HG03108 (cell line): ENCODE measurements around the gene SUPV3L1.
A peak's percentile ranks its signal among the peaks of the same experiment; 100 is the strongest.

Experiments used
- ATAC-seq: cut with Tn5 transposase; IDR thresholded peaks from one replicate; pipeline ENCODE4 v1.9.1; 2021; ENCODE audit warnings: moderate library complexity; ENCODE audit not compliant: unreplicated experiment

Gene SUPV3L1

GRCh38 chr10:69201045-69201444 is 21.0 kb downstream of the SUPV3L1 start:
- no peak for ATAC-seq

DNA sequence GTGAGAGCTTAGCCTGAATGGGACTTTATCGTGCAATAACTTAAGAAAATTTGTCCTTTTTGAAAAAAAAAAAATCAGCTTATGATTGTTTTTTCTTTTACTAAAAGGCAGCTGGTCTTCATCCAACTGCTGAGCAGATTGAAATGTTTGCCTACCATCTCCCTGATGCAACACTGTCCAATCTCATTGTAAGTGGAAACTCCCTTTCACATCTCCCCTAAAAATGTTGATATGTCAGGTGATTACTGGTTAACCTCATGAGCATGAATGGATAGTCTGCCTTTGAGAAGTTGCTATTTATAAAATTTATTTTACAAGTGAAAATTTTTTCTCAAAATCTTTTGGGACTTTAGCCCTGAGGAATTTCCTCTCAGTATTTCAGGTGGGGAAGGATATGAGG is 22.3 kb downstream of the SUPV3L1 start:
- ATAC-seq = no peak

DNA sequence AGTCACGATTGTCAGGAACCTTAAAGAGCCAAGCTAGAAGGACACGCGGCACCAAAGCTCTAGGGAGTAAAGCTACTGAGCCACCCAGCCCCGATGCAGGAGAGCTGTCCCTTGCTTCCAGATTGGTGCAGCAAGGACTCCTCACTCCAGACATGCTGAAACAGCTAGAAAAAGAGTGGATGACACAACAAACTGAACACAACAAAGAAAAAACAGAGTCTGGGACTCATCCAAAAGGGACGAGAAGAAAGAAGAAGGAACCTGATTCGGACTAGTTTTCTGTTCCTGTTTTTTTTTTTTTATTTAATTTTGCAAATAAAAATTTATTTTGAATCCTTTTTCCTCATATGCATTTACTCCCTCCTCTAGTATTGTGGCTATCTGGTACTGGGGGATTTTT is 28.7 kb downstream of the SUPV3L1 start:
- no peak for ATAC-seq

- no peak for ATAC-seq
These were observed 29.9 kb downstream of the SUPV3L1 start for GRCh38 chr10:69209787-69210484.

DNA sequence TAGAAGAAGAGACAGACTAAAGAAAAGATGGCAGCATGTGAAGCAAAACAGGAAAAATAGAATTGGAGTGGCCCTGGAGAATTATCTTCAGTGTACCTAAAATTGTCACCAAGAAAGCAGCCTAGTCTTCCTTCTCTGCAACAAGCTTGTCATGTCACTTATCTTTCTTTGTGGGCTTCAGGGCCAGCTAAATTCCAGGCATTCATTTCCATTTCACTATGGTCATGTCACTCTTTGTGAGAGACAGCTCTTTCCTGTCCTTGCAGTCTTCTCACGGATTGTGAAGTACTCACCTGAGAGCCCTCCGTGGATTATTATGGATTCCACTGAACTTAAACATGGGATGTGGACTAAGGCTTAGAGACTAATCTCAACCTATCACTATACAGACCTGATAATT is 31.1 kb downstream of the SUPV3L1 start:
- no peak for ATAC-seq

- no peak for ATAC-seq
These were observed 31.5 kb downstream of the SUPV3L1 start for GRCh38 chr10:69211524-69211923.

DNA sequence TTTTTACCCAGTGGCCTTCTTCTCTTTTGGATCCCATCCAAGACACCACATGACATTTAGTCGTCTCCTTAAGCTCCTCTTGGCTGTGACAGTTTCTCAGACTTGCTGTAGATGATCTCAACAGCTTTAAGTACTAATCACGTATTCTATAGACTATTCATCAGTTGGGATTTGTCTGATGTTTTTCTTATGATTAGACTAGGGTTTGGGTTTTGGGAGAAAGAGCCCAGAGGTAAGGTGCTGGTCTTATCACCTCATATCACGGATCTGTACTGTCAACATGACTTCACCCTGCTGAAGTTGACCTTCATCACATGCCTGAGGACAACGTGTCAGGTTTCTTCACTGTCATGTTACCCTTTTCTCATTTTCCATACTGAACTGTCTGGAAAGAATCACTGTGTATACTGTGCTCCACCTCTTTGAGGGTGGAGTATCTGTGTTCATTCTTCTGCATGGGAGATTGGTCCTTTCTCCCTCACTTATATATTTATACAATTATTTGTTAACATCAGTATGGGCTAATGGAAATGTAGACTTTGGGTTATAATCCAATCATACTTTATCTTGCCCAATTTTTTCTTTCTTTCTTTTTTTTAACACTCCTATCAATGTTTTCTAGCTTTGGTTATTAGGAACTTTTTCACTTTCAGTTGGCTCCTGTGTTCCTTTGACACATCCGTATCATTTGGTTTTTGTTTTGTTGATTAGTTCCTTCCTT is 33.7 kb downstream of the SUPV3L1 start:
- ATAC-seq = no peak

GRCh38 chr10:69214666-69215131 is 34.7 kb downstream of the SUPV3L1 start:
- ATAC-seq = no peak

DNA sequence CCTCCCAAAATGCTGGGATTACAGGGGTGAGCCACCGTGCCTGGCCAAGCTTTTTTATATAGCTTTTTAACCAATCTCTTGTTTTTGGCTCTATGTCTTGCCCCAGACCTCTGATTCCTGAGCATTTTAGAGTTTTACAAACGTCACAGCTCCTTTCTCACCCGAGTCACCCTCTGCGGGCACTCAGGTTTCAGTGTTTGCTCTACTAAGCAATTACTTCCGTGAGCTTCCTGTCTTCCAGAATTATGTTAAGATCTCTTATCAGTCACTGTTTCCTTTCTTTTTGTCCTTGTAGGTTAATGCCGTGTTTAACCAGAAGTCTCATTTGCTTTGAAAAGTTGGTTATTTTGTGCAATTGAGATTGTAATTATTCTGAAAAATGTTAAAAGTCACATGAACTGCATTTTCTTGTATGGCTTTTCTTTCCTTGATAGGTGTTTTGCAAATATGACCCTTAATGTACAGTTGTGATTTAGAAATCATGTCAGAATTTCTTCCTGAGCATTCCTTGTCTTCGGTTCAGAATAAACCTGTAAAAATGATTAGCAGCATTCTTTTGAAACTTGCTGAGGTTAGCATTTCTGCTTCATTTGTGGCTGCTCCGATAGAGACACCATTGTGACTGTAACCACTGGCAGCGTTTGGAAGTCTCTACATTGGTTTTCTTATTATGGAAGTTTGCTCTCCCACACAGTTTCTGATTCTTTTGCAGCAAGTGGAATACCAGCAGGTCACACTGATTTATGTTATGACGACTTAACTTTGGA is 35.6 kb downstream of the SUPV3L1 start:
- ATAC-seq = no peak

DNA sequence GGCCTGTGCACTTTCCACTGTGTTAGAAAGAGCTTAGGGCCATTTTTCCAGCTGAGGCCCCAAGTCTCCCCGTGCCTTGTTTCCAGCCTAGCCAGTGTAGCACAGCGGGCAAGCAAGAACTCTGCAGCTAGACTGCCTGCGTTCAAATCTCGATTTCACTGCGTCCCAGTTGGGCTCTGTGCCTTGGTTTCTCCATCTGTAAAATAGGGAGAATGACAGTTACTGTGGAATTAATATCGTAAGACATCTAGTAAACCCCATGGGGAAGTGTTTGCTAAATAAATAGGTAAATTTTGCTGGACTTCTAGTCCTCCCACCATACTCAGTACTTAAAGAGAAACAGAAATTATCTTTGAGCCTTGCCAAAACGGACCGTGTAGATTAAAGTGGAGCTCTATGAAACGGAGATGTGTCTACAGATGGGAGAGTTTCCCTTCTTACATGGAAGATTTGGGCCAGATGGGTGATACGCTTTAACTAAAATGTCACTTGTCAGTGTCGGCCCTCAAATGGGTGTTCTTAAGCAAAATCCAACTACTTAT is 36.6 kb downstream of the SUPV3L1 start:
- ATAC-seq = no peak

DNA sequence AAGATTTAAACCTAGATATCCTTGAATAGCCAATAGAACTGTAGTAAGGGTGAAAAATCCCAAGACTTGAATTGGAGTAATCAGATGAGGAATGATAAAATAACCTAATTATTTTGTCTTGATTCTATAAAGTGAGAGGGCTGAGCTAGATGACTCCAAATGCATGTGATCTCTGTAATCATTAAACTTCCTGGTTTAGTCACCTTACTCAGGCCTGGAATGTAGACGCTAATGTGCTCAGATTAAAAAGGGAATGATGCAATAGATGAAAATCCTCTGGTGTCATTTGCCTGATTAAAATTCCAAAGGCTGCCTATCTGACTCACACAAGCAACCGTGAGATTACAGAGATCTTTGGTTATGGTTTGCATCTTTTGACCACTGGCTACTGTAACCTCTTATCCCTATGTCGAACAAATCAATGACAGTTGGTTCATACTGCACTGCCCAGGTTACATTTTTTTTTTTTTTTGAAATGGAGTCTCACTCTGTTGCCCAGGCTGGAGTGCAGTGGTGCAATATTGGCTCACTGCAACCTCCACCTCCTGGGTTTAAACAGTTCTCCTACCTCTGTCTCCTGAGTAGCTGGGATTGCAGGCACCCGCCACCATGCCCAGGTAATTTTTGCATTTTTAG is 37.2 kb downstream of the SUPV3L1 start:
- no peak for ATAC-seq

DNA sequence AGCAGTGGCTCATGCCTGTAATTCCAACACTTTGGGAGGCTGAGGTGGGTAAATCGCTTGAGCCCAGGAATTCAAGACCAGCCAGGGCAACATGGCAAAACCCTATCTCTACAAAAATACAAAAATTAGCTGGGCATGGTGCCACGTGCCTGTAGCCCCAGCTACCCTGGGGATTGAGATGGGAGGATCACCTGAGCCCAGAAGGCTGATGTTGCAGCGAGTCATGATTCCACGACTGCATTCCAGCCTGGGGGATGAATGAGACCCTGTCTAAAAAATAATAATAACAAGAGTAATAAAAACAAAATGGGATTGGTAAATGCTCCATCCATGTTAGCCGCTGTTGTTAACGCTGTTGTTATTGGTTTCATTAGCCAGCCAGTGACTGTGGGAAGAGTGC is 38.8 kb downstream of the SUPV3L1 start:
- ATAC-seq = no peak

DNA sequence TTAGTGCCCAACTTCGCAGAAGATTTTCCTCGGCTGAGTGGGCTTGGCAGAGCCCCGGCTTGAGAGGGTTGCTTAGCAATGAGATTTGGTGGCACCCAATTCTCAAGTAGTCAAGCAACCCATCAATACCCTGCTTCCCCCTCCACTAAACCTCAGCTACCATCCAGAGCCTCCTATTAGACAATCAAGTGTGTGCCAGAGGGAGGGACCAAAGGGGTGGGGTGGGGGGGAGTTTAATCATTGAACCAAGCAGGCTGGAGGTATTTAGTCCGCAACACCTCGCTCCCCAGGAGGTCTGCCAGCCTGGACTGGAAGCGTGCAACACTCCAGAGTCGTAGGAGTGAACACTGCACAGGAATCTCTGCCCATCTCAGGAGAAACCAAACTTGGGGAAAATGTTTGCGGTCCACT is 40.0 kb downstream of the SUPV3L1 start, which contains the start of gene HKDC1:
TSS of gene HKDC1 (plus strand) at position 292 of the 411 bp plus-strand sequence. CDS start at position 396, 104 bp downstream.
- no peak for ATAC-seq

DNA sequence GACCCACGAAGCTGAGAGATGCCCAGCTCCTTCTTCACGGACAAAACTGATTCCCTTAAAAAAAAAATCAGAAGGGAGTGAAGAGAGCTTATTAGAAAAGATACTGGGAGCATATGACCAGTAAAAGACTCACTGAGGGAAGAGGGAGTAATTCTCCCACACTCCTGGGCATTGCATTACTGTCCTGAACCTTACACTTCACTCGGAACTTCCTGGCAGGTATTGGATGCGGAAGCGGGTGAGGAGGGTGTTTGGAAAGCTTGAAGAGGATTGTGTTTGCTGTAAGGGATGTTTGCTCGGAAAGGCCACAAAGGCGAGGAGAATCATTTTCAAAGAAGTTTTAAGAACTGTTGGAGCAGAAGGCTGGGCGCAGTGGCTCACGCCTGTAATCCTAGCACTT is 40.5 kb downstream of the SUPV3L1 start:
- ATAC-seq = no peak

- peak; percentile 96 for ATAC-seq
These were observed 42.4 kb downstream of the SUPV3L1 start for GRCh38 chr10:69222157-69223027.

- ATAC-seq = no peak
These were observed 43.0 kb downstream of the SUPV3L1 start for GRCh38 chr10:69223028-69223342.

GRCh38 chr10:69224862-69225657 is 45.0 kb downstream of the SUPV3L1 start:
- no peak for ATAC-seq

DNA sequence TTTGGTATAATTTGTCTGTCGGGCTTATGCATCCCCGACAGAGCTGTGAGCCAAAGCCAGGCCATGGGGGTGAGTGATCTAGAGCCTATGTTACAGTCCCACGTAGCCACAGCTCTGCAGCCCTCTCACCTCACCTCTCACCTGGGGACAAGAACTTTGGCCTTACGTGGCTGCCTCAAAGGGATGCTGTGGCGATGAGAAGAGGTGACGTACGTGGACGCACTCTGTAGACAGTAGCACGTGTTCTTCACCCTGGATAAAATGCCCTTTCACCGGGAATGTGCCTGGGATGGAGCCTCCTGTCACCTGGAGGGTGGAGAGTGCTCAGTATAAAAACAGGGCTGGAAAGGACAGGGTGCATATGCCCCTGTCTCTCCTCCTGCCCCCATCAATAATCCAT is 45.6 kb downstream of the SUPV3L1 start:
- no peak for ATAC-seq

- ATAC-seq = no peak
These were observed 47.0 kb downstream of the SUPV3L1 start for GRCh38 chr10:69226919-69227450.
